ENCODE measurements around the gene NFU1.

GRCh38 chr2:69465513-69466456, 28.6 kb upstream of the NFU1 start:
- TF ChIP-seq CTCF (IDR thresholded peaks at IDR 0.05) (no peak), POLR2A (IDR thresholded peaks at IDR 0.05) (no peak)
